H9 (cell line): Measurements from ENCODE around the gene ADM. TPM values are rescaled to one million over a fixed set of nuclear protein-coding genes. Genes with fewer than 3 reads are reported as not detected.

Experiments used
- DNase-seq: peaks from one replicate; pipeline ENCODE4 v3.0.0-alpha.2; 2017
- H2AFZ ChIP-seq: one replicate; pipeline ENCODE4 v1.6.1; 2013; ENCODE audit warnings: mild to moderate bottlenecking, low read length, control low read depth, moderate library complexity
- H2AK5ac ChIP-seq: 2 replicates; pipeline ENCODE4 v1.6.1; 2013; ENCODE audit warnings: low read length, control low read depth, mixed read lengths; ENCODE audit not compliant: insufficient read length
- H2BK120ac ChIP-seq: one replicate; pipeline ENCODE4 v1.6.1; 2013; ENCODE audit warnings: low read depth, mild to moderate bottlenecking, low read length, control low read depth, inconsistent platforms; ENCODE audit not compliant: poor library complexity, severe bottlenecking
- H2BK12ac ChIP-seq: 2 replicates; pipeline ENCODE4 v1.6.1; 2013; ENCODE audit warnings: low read length, control low read depth, mixed read lengths, low read depth; ENCODE audit not compliant: insufficient read length
- H2BK15ac ChIP-seq: 2 replicates; pipeline ENCODE4 v1.6.1; 2013; ENCODE audit warnings: low read depth, low read length, control low read depth
- H2BK20ac ChIP-seq: one replicate; pipeline ENCODE4 v1.6.1; 2013; ENCODE audit warnings: low read depth, mild to moderate bottlenecking, low read length, control low read depth, inconsistent platforms; ENCODE audit not compliant: poor library complexity, severe bottlenecking
- H2BK5ac ChIP-seq: 2 replicates; pipeline ENCODE4 v1.6.1; 2013; ENCODE audit warnings: low read length, control low read depth, mixed read lengths; ENCODE audit not compliant: insufficient read length
- H3K14ac ChIP-seq: 2 replicates; pipeline ENCODE4 v1.6.1; 2013; ENCODE audit warnings: low read length, control low read depth; ENCODE audit not compliant: insufficient read depth
- H3K18ac ChIP-seq: 2 replicates; pipeline ENCODE4 v1.6.1; 2013; ENCODE audit warnings: low read depth, mild to moderate bottlenecking, mixed read lengths, low read length, control low read depth; ENCODE audit not compliant: insufficient read length
- H3K23ac ChIP-seq: 2 replicates; pipeline ENCODE4 v1.6.1; 2013; ENCODE audit warnings: low read length, control low read depth, mixed read lengths, low read depth; ENCODE audit not compliant: insufficient read length
- H3K23me2 ChIP-seq: 2 replicates; pipeline ENCODE4 v1.6.1; 2013; ENCODE audit warnings: low read depth, mild to moderate bottlenecking, mixed read lengths, low read length, control low read depth; ENCODE audit not compliant: insufficient read length, poor library complexity, severe bottlenecking
- H3K27ac ChIP-seq: 2 replicates; pipeline ENCODE4 v1.5.1; 2013; ENCODE audit warnings: low read length, control low read depth, mixed read lengths, low read depth; ENCODE audit not compliant: insufficient read length
- H3K27me3 ChIP-seq: 2 replicates; pipeline ENCODE4 v1.6.1; 2013; ENCODE audit warnings: low read length, control low read depth, inconsistent platforms; ENCODE audit not compliant: insufficient read depth
- H3K4ac ChIP-seq: 2 replicates; pipeline ENCODE4 v1.6.1; 2013; ENCODE audit warnings: low read depth, mild to moderate bottlenecking, control low read depth, inconsistent platforms, low read length, moderate library complexity
- H3K4me1 ChIP-seq: 2 replicates; pipeline ENCODE4 v1.6.1; 2013; ENCODE audit warnings: low read length, control low read depth, inconsistent platforms; ENCODE audit not compliant: insufficient read depth
- H3K4me2 ChIP-seq: 2 replicates; pipeline ENCODE4 v1.6.1; 2013; ENCODE audit warnings: low read length, control low read depth, mixed read lengths; ENCODE audit not compliant: insufficient read length, insufficient read depth
- H3K56ac ChIP-seq: 2 replicates; pipeline ENCODE4 v1.6.1; 2013; ENCODE audit warnings: low read depth, mild to moderate bottlenecking, mixed read lengths, low read length, control low read depth; ENCODE audit not compliant: insufficient read length
- H3K79me1 ChIP-seq: 2 replicates; pipeline ENCODE4 v1.6.1; 2013; ENCODE audit warnings: low read depth, mild to moderate bottlenecking, moderate library complexity, low read length, control low read depth, inconsistent platforms; ENCODE audit not compliant: insufficient read depth, poor library complexity, severe bottlenecking
- H3K79me2 ChIP-seq: 2 replicates; pipeline ENCODE4 v1.6.1; 2013; ENCODE audit warnings: low read length, control low read depth, inconsistent platforms; ENCODE audit not compliant: insufficient read depth
- H3K9ac ChIP-seq: 2 replicates; pipeline ENCODE4 v1.6.1; 2013; ENCODE audit warnings: low read length, control low read depth, mixed read lengths; ENCODE audit not compliant: insufficient read length; ENCODE audit errors: extremely low read depth
- H3K9me3 ChIP-seq: one replicate; pipeline ENCODE4 v1.6.1; 2013; ENCODE audit warnings: low read depth, low read length, inconsistent platforms; ENCODE audit not compliant: control insufficient read depth
- H3T11ph ChIP-seq: one replicate; pipeline ENCODE4 v1.6.1; 2013; ENCODE audit warnings: mild to moderate bottlenecking, low read length, control low read depth, inconsistent platforms
- H4K20me1 ChIP-seq: one replicate; pipeline ENCODE4 v1.6.1; 2013; ENCODE audit not compliant: control insufficient read depth, insufficient read length, insufficient read depth
- H4K5ac ChIP-seq: 2 replicates; pipeline ENCODE4 v1.6.1; 2013; ENCODE audit warnings: low read depth, mild to moderate bottlenecking, mixed read lengths, low read length, control low read depth; ENCODE audit not compliant: insufficient read length
- H4K8ac ChIP-seq: replicated peaks from 2 replicates; pipeline ENCODE4 v1.6.1; 2013; ENCODE audit warnings: low read length, control low read depth, mixed read lengths, low read depth; ENCODE audit not compliant: insufficient read length
- H4K91ac ChIP-seq: 2 replicates; pipeline ENCODE4 v1.6.1; 2013; ENCODE audit warnings: low read depth, mild to moderate bottlenecking, moderate library complexity, mixed read lengths, low read length, control low read depth; ENCODE audit not compliant: insufficient read length
- H3K27ac Mint-ChIP-seq, 3 experiments: 2 replicates in 2 of 3; 3 replicates in 1 of 3; pipeline ENCODE4 v1.8.0; 2020 to 2021; ENCODE audit warnings: mixed read lengths in 3 of 3, mild to moderate bottlenecking in 1 of 3, moderate library complexity in 1 of 3
- H3K27me3 Mint-ChIP-seq: 2 replicates; pipeline ENCODE4 v1.8.0; 2021; ENCODE audit warnings: low read depth, mild to moderate bottlenecking, moderate library complexity, mixed read lengths
- H3K36me3 Mint-ChIP-seq, 3 experiments: 2 replicates in 2 of 3; 3 replicates in 1 of 3; pipeline ENCODE4 v1.8.0; 2020 to 2021; ENCODE audit warnings: low read depth in 3 of 3, mixed read lengths in 3 of 3; ENCODE audit not compliant: insufficient read depth in 1 of 3
- H3K4me1 Mint-ChIP-seq, 2 experiments: 2 replicates each; pipeline ENCODE4 v1.8.0; 2020; ENCODE audit warnings: mixed read lengths in 2 of 2
- H3K4me3 Mint-ChIP-seq, 2 experiments: 2 replicates in 1 of 2; 3 replicates in 1 of 2; pipeline ENCODE4 v1.8.0; 2020 to 2021; ENCODE audit warnings: mild to moderate bottlenecking in 2 of 2, mixed read lengths in 2 of 2, moderate library complexity in 1 of 2
- H3K9me3 Mint-ChIP-seq, 2 experiments: 2 replicates in 1 of 2; 3 replicates in 1 of 2; pipeline ENCODE4 v1.8.0; 2020; ENCODE audit warnings: mild to moderate bottlenecking in 2 of 2, mixed read lengths in 2 of 2, moderate library complexity in 1 of 2
- CTCF ChIP-seq: fragments of 200-600 bp; sonication (generic); conservative IDR thresholded peaks from 3 replicates; pipeline ENCODE4 v1.8.0; 2021; ENCODE audit warnings: antibody characterized with exemption, mild to moderate bottlenecking
- WGBS: extraction: QIAGEN DNeasy Blood & Tissue Kit; methylation state at CpG from one replicate; pipeline ENCODE4 v1.1.7; 2013; ENCODE audit warnings: missing lambda C conversion rate, low lambda C conversion rate, mixed read lengths; ENCODE audit not compliant: insufficient read length; ENCODE audit errors: extremely low coverage; 5-methylcytosine and 5-hydroxymethylcytosine counted together
- total RNA-seq: library from RNA; stranded (reverse); gene quantifications from 2 replicates; pipeline ENCODE4 v1.2.1, GENCODE V29; 2021

The ADM gene
- total RNA-seq, 1 experiment from 2014 or later, result 99.1 TPM

GRCh38 chr11:10267821-10268220, 37.1 kb upstream of the ADM start:
- Mint-ChIP-seq H3K36me3 (peaks cover 0 to 5% (median 0%) of the 10 kb centered on the region in 3 experiments; a peak in 1 of 7 replicates), H3K27me3 (no peaks in the 10 kb centered on the region), H3K4me3 (no peak overlapping the region), H3K9me3 (no peaks in the 10 kb centered on the region), H3K4me1 (peaks cover 0 to 3% of the 10 kb centered on the region in 2 experiments; a peak in 2 of 4 replicates), H3K27ac (no peak overlapping the region; a peak in 1 of 7 replicates)
- Histone ChIP-seq H3K23ac (no peak overlapping the region), H3K56ac (no peak overlapping the region), H3K4me1 (no peaks in the 10 kb centered on the region), H3K4me2 (no peak overlapping the region), H2BK5ac (no peak overlapping the region), H2AFZ (no peak overlapping the region), H2BK120ac (no peak overlapping the region), H3T11ph (no peak overlapping the region), H3K18ac (no peak overlapping the region), H4K20me1 (no peaks in the 10 kb centered on the region), H3K27me3 (no peaks in the 10 kb centered on the region), H2BK15ac (no peak overlapping the region), H4K5ac (no peak overlapping the region), H3K9ac (no peak overlapping the region), H2BK12ac (no peak overlapping the region), H3K79me2 (0 out of 2 replicates have a peak, but pooled peaks cover 2% of the 10 kb centered on the region), H4K8ac (no peak overlapping the region), H4K91ac (no peak overlapping the region), H2BK20ac (no peak overlapping the region), H3K23me2 (no peaks in the 10 kb centered on the region), H3K14ac (no peak overlapping the region), H3K27ac (no peak overlapping the region), H3K9me3 (no peaks in the 10 kb centered on the region), H2AK5ac (no peak overlapping the region), H3K4ac (no peak overlapping the region), H3K79me1 (no peaks in the 10 kb centered on the region)
- WGBS, result no CpG with 5 or more reads among the region's 3 CpGs
- DNase-seq, result no peak
- TF ChIP-seq CTCF, result no peak
